Thoracic aorta (tissue), 2 donors: ENCODE data around the gene PARD3. TPM values are rescaled to one million over a fixed set of nuclear protein-coding genes. Genes with fewer than 3 reads are reported as not detected.

Source experiments
- ATAC-seq: fragments of 150-250 bp; one replicate; pipeline ENCODE4 v1.8.0; 2017; ENCODE audit warnings: low read depth; ENCODE audit not compliant: insufficient number of reproducible peaks, low FRiP score
- DNase-seq: peaks from one replicate; pipeline ENCODE4 v3.0.0-alpha.2; 2020; ENCODE audit warnings: low spot score
- H3K27ac ChIP-seq, 2 donors: fragments of 200-600 bp; sonication (generic); 1 replicate in 1 of 2; 2 replicates in 1 of 2; pipeline ENCODE4 v1.5.1; 2016; ENCODE audit warnings: mild to moderate bottlenecking in 2 of 2, moderate library complexity in 2 of 2
- H3K27me3 ChIP-seq: fragments of 200-600 bp; sonication (generic); replicated peaks from 2 replicates; pipeline ENCODE4 v1.6.0; 2016; ENCODE audit warnings: mild to moderate bottlenecking; ENCODE audit not compliant: insufficient read depth
- H3K36me3 ChIP-seq: fragments of 200-600 bp; sonication (generic); one replicate; pipeline ENCODE4 v1.5.1; 2016
- H3K4me1 ChIP-seq, 2 donors: fragments of 200-600 bp; sonication (generic); 1 replicate in 1 of 2; 2 replicates in 1 of 2; pipeline versions ENCODE4 v1.5.1 to v1.6.0; 2016; ENCODE audit warnings: low read depth in 2 of 2, mild to moderate bottlenecking in 1 of 2; ENCODE audit not compliant: control insufficient read depth in 1 of 2
- H3K4me3 ChIP-seq: fragments of 200-600 bp; sonication (generic); 2 replicates; pipeline ENCODE4 v1.5.1; 2016; ENCODE audit warnings: mild to moderate bottlenecking
- H3K9me3 ChIP-seq: fragments of 200-600 bp; sonication (generic); 2 replicates; pipeline ENCODE4 v1.5.1; 2016
- CTCF ChIP-seq: fragments of 200-600 bp; sonication (generic); IDR thresholded peaks from one replicate; pipeline ENCODE4 v1.5.1; 2019; ENCODE audit warnings: antibody characterized with exemption
- total RNA-seq, 2 donors: library from RNA; depleted of rRNA; stranded (reverse); fragments of >200 nt; gene quantifications; one replicate each; pipeline versions ENCODE4 v1.1.0 to v1.2.3, GENCODE V29; 2016

PARD3 gene
- total RNA-seq, 2 donors from 2014 or later = 16.7 to 34.5 TPM

GRCh38 chr10:34340934-34341333 lies 474.2 kb downstream of the PARD3 start:
- Histone ChIP-seq H3K4me1 (peaks cover 8 to 26% of the 10 kb centered on the region in 2 donors), H3K27ac (no peak overlapping the region), H3K27me3 (no peaks in the 10 kb centered on the region), H3K4me3 (no peak overlapping the region), H3K36me3 (no peaks in the 10 kb centered on the region), H3K9me3 (no peaks in the 10 kb centered on the region)
- ATAC-seq (no peak), DNase-seq (no peak)
- TF ChIP-seq CTCF = no peak

DNA sequence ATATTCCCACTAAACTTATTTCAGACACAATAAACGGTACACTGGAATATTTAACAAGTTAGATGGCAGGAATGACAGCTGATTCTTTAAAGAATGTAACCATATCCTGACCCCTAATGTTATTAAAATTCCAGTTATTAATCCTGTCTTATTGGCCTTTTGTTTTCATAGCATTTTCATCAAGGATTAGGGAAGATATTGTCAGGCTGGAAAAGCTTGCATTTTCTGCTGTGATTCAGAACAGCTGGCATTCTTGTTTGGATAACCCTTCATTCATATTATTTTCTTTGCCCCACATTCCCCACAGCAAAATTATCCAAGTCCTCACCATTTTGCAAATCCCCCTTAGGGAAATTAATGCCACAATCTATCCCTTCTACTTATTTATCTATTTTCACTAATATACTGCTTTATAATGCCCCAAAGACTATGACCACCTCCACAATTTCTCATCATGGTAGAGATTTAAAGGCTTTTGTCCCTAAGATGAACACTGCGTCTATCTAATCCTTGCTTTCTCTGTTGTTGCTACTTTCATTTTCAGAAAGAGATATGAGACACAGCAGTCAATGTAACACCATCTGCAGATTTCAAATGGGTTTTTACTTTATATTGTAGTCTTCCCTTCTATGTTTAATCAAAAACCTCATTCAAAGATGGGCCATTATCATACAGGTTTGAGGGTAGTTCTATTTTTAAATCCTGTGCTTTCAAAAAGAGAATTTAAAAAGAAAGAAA lies 475.1 kb downstream of the PARD3 start:
- TF ChIP-seq CTCF = no peak
- no peak overlapping the region for H3K4me3 ChIP-seq
- no peaks in the 10 kb centered on the region for H3K9me3 ChIP-seq
- no peak for ATAC-seq
- no peak for DNase-seq
- peaks cover 8 to 27% of the 10 kb centered on the region in 2 donors for H3K4me1 ChIP-seq
- no peaks in the 10 kb centered on the region for H3K36me3 ChIP-seq
- H3K27me3 ChIP-seq = no peaks in the 10 kb centered on the region
- H3K27ac ChIP-seq = no peak overlapping the region

- DNase-seq (no peak), ATAC-seq (no peak)
- H3K4me1 ChIP-seq = peaks cover 0 to 14% of the 10 kb centered on the region in 2 donors
- TF ChIP-seq CTCF = no peak
- no peak overlapping the region for H3K27ac ChIP-seq
- no peak overlapping the region for H3K4me3 ChIP-seq
- H3K9me3 ChIP-seq = no peaks in the 10 kb centered on the region
- H3K27me3 ChIP-seq = no peaks in the 10 kb centered on the region
- no peaks in the 10 kb centered on the region for H3K36me3 ChIP-seq
Measured at GRCh38 chr10:34337917-34338316, 477.2 kb downstream of the PARD3 start.

GRCh38 chr10:34335960-34336690 lies 479.0 kb downstream of the PARD3 start:
- DNase-seq = no peak
- Histone ChIP-seq H3K4me3 (no peak overlapping the region), H3K9me3 (no peaks in the 10 kb centered on the region), H3K4me1 (peaks cover 0 to 11% of the 10 kb centered on the region in 2 donors), H3K27ac (no peak overlapping the region), H3K36me3 (no peaks in the 10 kb centered on the region), H3K27me3 (no peaks in the 10 kb centered on the region)
- no peak for TF ChIP-seq CTCF
- no peak for ATAC-seq

DNA sequence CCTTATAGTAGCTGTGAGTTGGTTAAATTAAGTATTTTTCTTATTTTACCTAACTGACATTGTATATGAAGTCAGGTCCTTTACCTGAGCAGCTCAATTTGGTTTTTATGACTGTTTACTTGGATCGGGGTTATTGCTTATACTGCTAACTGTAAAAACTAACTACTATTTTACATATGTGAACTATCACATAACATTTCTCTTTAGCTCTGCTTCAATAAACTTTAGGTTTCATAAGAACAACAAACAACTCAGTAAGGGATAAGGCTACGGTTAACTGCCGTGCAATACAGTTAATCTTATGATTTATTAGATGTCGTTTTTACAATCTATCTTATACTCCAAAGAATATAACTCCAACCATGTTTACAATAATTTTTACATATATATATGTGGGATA lies 480.2 kb downstream of the PARD3 start:
- no peaks in the 10 kb centered on the region for H3K27me3 ChIP-seq
- DNase-seq (no peak), ATAC-seq (no peak)
- H3K4me3 ChIP-seq = no peak overlapping the region
- H3K9me3 ChIP-seq = no peaks in the 10 kb centered on the region
- no peak overlapping the region for H3K27ac ChIP-seq
- no peak for TF ChIP-seq CTCF
- no peaks in the 10 kb centered on the region for H3K36me3 ChIP-seq
- peaks cover 0 to 8% of the 10 kb centered on the region in 2 donors for H3K4me1 ChIP-seq
